ENCODE data around the gene RMI2. TPM values are rescaled to one million over a fixed set of nuclear protein-coding genes. Genes with fewer than 3 reads are reported as not detected.

RMI2 gene
- total RNA-seq, 1 donor from 2014 or later, result 49.8 TPM

GRCh38 chr16:11390573-11391495 is 45.6 kb downstream of the RMI2 start:
- Mint-ChIP-seq H3K36me3 (ENCODE audit: low read depth) (no peaks in the 10 kb centered on the region), H3K27me3 (ENCODE audit: insufficient read depth) (no peaks in the 10 kb centered on the region), H3K4me3 (no peak overlapping the region), H3K4me1 (ENCODE audit: low read depth) (no peaks in the 10 kb centered on the region), H3K9me3 (no peaks in the 10 kb centered on the region), H3K27ac (no peak overlapping the region)
- DNase-seq (ENCODE audit: low spot score), result no peak
- intact Hi-C loops (cut with micrococcal nuclease), result no loop called here

- Mint-ChIP-seq H3K27ac (no peak overlapping the region), H3K36me3 (ENCODE audit: low read depth) (no peaks in the 10 kb centered on the region), H3K4me3 (no peak overlapping the region), H3K27me3 (ENCODE audit: insufficient read depth) (no peaks in the 10 kb centered on the region), H3K9me3 (no peaks in the 10 kb centered on the region), H3K4me1 (ENCODE audit: low read depth) (no peaks in the 10 kb centered on the region)
- no peak for DNase-seq (ENCODE audit: low spot score)
- intact Hi-C loops (cut with micrococcal nuclease), result no loop called here
These were observed 46.3 kb downstream of the RMI2 start for GRCh38 chr16:11391576-11391975.

GRCh38 chr16:11392041-11392581 is 46.9 kb downstream of the RMI2 start:
- H3K27ac Mint-ChIP-seq, result no peak overlapping the region
- H3K4me3 Mint-ChIP-seq, result no peak overlapping the region
- H3K27me3 Mint-ChIP-seq (ENCODE audit: insufficient read depth), result no peaks in the 10 kb centered on the region
- no peaks in the 10 kb centered on the region for H3K9me3 Mint-ChIP-seq
- H3K36me3 Mint-ChIP-seq (ENCODE audit: low read depth), result no peaks in the 10 kb centered on the region
- no peaks in the 10 kb centered on the region for H3K4me1 Mint-ChIP-seq (ENCODE audit: low read depth)
- intact Hi-C loops (cut with micrococcal nuclease), result no loop called here
- no peak for DNase-seq (ENCODE audit: low spot score)

- Mint-ChIP-seq H3K4me1 (ENCODE audit: low read depth) (no peaks in the 10 kb centered on the region), H3K27me3 (ENCODE audit: insufficient read depth) (peaks cover 3% of the 10 kb centered on the region), H3K36me3 (ENCODE audit: low read depth) (no peaks in the 10 kb centered on the region), H3K4me3 (no peak overlapping the region), H3K9me3 (no peaks in the 10 kb centered on the region), H3K27ac (no peak overlapping the region)
- DNase-seq (ENCODE audit: low spot score), result no peak
- intact Hi-C loops (cut with micrococcal nuclease), result no loop called here
These were observed 48.1 kb downstream of the RMI2 start for GRCh38 chr16:11393366-11393765.

GRCh38 chr16:11393861-11394592 is 48.8 kb downstream of the RMI2 start:
- intact Hi-C loops (cut with micrococcal nuclease), result no loop called here
- DNase-seq (ENCODE audit: low spot score), result no peak
- Mint-ChIP-seq H3K4me1 (ENCODE audit: low read depth) (no peaks in the 10 kb centered on the region), H3K9me3 (no peaks in the 10 kb centered on the region), H3K4me3 (no peak overlapping the region), H3K27me3 (ENCODE audit: insufficient read depth) (peaks cover 3% of the 10 kb centered on the region), H3K36me3 (ENCODE audit: low read depth) (no peaks in the 10 kb centered on the region), H3K27ac (no peak overlapping the region)

- Mint-ChIP-seq H3K4me3 (no peak overlapping the region), H3K27me3 (ENCODE audit: insufficient read depth) (peaks cover 3% of the 10 kb centered on the region), H3K4me1 (ENCODE audit: low read depth) (no peaks in the 10 kb centered on the region), H3K36me3 (ENCODE audit: low read depth) (no peaks in the 10 kb centered on the region), H3K27ac (no peak overlapping the region), H3K9me3 (no peaks in the 10 kb centered on the region)
- intact Hi-C loops (cut with micrococcal nuclease), result no loop called here
- DNase-seq (ENCODE audit: low spot score), result no peak
These were observed 49.3 kb downstream of the RMI2 start for GRCh38 chr16:11394593-11394960.

GRCh38 chr16:11395008-11395948 is 50.0 kb downstream of the RMI2 start:
- Mint-ChIP-seq H3K4me1 (ENCODE audit: low read depth) (no peaks in the 10 kb centered on the region), H3K27ac (no peak overlapping the region), H3K36me3 (ENCODE audit: low read depth) (no peaks in the 10 kb centered on the region), H3K27me3 (ENCODE audit: insufficient read depth) (peaks cover 3% of the 10 kb centered on the region), H3K4me3 (no peak overlapping the region), H3K9me3 (no peaks in the 10 kb centered on the region)
- intact Hi-C loops (cut with micrococcal nuclease), result no loop called here
- DNase-seq (ENCODE audit: low spot score), result no peak

GRCh38 chr16:11395949-11396240 is 50.6 kb downstream of the RMI2 start:
- Mint-ChIP-seq H3K4me3 (no peak overlapping the region), H3K4me1 (ENCODE audit: low read depth) (no peaks in the 10 kb centered on the region), H3K36me3 (ENCODE audit: low read depth) (no peaks in the 10 kb centered on the region), H3K27ac (no peak overlapping the region), H3K27me3 (ENCODE audit: insufficient read depth) (peaks cover 3% of the 10 kb centered on the region), H3K9me3 (no peaks in the 10 kb centered on the region)
- intact Hi-C loops (cut with micrococcal nuclease), result loop anchor here (1.0 to 2.0 kb wide), 3 partner anchors 136 to 431 kb away; no protein-coding TSS in a partner anchor
- DNase-seq (ENCODE audit: low spot score), result no peak

GRCh38 chr16:11396241-11397048 is 51.2 kb downstream of the RMI2 start:
- Mint-ChIP-seq H3K36me3 (ENCODE audit: low read depth) (no peaks in the 10 kb centered on the region), H3K27ac (no peak overlapping the region), H3K9me3 (no peaks in the 10 kb centered on the region), H3K27me3 (ENCODE audit: insufficient read depth) (peaks cover 3% of the 10 kb centered on the region), H3K4me3 (no peak overlapping the region), H3K4me1 (ENCODE audit: low read depth) (no peaks in the 10 kb centered on the region)
- DNase-seq (ENCODE audit: low spot score), result peak; percentile 40
- intact Hi-C loops (cut with micrococcal nuclease), result loop anchor here (1.0 to 2.0 kb wide), 3 partner anchors 136 to 432 kb away; no protein-coding TSS in a partner anchor

GRCh38 chr16:11398136-11398535 is 52.9 kb downstream of the RMI2 start:
- Mint-ChIP-seq H3K9me3 (no peaks in the 10 kb centered on the region), H3K27ac (no peak overlapping the region), H3K27me3 (ENCODE audit: insufficient read depth) (peaks cover 3% of the 10 kb centered on the region), H3K36me3 (ENCODE audit: low read depth) (no peaks in the 10 kb centered on the region), H3K4me3 (no peak overlapping the region), H3K4me1 (ENCODE audit: low read depth) (no peaks in the 10 kb centered on the region)
- no peak for DNase-seq (ENCODE audit: low spot score)
- intact Hi-C loops (cut with micrococcal nuclease), result no loop called here

- Mint-ChIP-seq H3K36me3 (ENCODE audit: low read depth) (no peaks in the 10 kb centered on the region), H3K4me3 (no peak overlapping the region), H3K4me1 (ENCODE audit: low read depth) (no peaks in the 10 kb centered on the region), H3K27me3 (ENCODE audit: insufficient read depth) (peaks cover 4% of the 10 kb centered on the region), H3K27ac (no peak overlapping the region), H3K9me3 (no peaks in the 10 kb centered on the region)
- DNase-seq (ENCODE audit: low spot score), result no peak
- intact Hi-C loops (cut with micrococcal nuclease), result no loop called here
These were observed 53.6 kb downstream of the RMI2 start for GRCh38 chr16:11398851-11399250.

Measured in activated T-helper 1 cell treated with anti-CD3 and anti-CD28 coated beads, Interleukin-12 subunit alpha, Interleukin-12 subunit beta, Interleukin-2, Interleukin-4 antibody, amounts not matched to agents 30 ng/mL and 10 ng/mL and 1 ng/mL, durations not matched to agents 14 hours and 24 hours and 36 hours (primary cell).